ENCODE results near the gene ZNF66. TPM values are rescaled to one million over a fixed set of nuclear protein-coding genes. Genes with fewer than 3 reads are reported as not detected.

The ZNF66 gene
- total RNA-seq, result 1.2 and 2.0 TPM in 2 replicates

GRCh38 chr19:20776083-20777076 lies at the start of gene ZNF66:
ZNF66 (plus strand) TSS chr19:20776304; CDS start chr19:20776448, 144 bp downstream.

Other genes starting within 250 kb of the ZNF66 start
- gene ZNF737, start 210.5 kb upstream of the ZNF66 start, total RNA-seq, result 5.4 and 6.8 TPM in 2 replicates
- gene ZNF626, start 114.7 kb upstream of the ZNF66 start, total RNA-seq, result 9.5 and 12.4 TPM in 2 replicates
- gene ZNF85, start 146.9 kb downstream of the ZNF66 start, total RNA-seq, result 6.9 and 7.1 TPM in 2 replicates
- 4.5 and 4.9 TPM in 2 replicates for gene ZNF430, start 244.4 kb downstream of the ZNF66 start, total RNA-seq

All from aortic smooth muscle cell (primary cell).